ENCODE results near the gene ATP6V1C2. TPM values are rescaled to one million over a fixed set of nuclear protein-coding genes. Genes with fewer than 3 reads are reported as not detected.

Gene ATP6V1C2
- total RNA-seq, 1 donor from 2014 or later = 0.14 TPM

DNA sequence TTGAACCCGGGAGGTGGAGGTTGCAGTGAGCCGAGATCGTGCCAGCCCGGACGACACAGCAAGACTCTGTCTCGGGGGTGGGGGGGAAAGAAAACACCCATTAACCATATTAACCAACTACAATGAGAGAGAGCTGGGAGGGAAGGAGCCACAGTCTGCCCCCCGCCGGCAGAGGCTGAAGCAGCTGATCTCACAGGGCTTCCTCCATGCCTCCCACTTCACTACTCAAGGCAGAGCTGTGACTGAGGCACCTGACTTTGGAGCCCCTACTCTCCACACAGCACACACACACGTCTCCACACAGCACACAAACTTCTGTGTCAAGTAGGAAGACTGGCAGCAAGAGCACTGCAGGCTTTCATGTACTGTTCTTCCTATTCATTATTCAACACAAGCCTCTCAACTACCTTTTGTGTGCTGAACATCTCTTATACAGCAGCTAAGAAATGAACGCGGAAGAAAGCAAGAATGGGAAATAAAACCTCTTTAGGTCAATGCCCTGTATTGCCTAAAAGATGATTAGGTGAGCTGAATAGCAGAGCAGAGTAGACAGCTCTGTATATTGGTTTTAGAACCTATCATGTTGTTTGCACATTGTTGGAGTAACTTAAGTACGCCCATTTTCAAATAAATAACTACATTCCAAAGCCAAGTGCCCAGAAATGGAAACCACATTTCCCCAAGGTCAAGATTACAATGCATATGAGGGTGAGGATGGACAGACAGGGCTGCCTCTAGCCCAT lies 65.0 kb downstream of the ATP6V1C2 start:
- Histone ChIP-seq H3K36me3 (ENCODE audit: insufficient read depth, low read length) (peaks cover 80% of the 10 kb centered on the region), H3K27me3 (ENCODE audit: insufficient read depth, low read length) (no peaks in the 10 kb centered on the region), H4K20me1 (ENCODE audit: insufficient read depth, low read length) (peaks cover 87% of the 10 kb centered on the region), H3K4me1 (ENCODE audit: insufficient read depth, low read length) (peaks cover 11% of the 10 kb centered on the region), H3K9ac (ENCODE audit: low read length) (no peak overlapping the region), H3K79me2 (ENCODE audit: insufficient read depth, low read length) (peaks cover 11% of the 10 kb centered on the region), H3K9me3 (ENCODE audit: insufficient read depth, low read depth, low read length) (no peaks in the 10 kb centered on the region), H2AFZ (ENCODE audit: low read depth, low read length) (no peak overlapping the region), H3K27ac (ENCODE audit: low read depth, low read length) (no peak overlapping the region), H3K4me2 (ENCODE audit: low read length) (no peak overlapping the region), H3K4me3 (ENCODE audit: insufficient read depth, low read depth, low read length) (no peak overlapping the region)
- DNase-seq (ENCODE audit: low read depth) (no peak), FAIRE-seq (no peak)
- no peak overlapping the region for H3K4me3 Mint-ChIP-seq (ENCODE audit: unreplicated experiment)
- H3K27ac Mint-ChIP-seq (ENCODE audit: unreplicated experiment) = no peak overlapping the region
- no peaks in the 10 kb centered on the region for H3K27me3 Mint-ChIP-seq (ENCODE audit: low read depth, unreplicated experiment)
- peaks cover 19% of the 10 kb centered on the region for H3K36me3 Mint-ChIP-seq (ENCODE audit: low read depth, unreplicated experiment)
- TF ChIP-seq, protein P1, sequence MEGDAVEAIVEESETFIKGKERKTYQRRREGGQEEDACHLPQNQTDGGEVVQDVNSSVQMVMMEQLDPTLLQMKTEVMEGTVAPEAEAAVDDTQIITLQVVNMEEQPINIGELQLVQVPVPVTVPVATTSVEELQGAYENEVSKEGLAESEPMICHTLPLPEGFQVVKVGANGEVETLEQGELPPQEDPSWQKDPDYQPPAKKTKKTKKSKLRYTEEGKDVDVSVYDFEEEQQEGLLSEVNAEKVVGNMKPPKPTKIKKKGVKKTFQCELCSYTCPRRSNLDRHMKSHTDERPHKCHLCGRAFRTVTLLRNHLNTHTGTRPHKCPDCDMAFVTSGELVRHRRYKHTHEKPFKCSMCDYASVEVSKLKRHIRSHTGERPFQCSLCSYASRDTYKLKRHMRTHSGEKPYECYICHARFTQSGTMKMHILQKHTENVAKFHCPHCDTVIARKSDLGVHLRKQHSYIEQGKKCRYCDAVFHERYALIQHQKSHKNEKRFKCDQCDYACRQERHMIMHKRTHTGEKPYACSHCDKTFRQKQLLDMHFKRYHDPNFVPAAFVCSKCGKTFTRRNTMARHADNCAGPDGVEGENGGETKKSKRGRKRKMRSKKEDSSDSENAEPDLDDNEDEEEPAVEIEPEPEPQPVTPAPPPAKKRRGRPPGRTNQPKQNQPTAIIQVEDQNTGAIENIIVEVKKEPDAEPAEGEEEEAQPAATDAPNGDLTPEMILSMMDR (IDR thresholded peaks at IDR 0.05; ENCODE audit: insufficient read depth, low read depth, low read length) = no peak
- no peak for TF ChIP-seq EZH2 (IDR thresholded peaks at IDR 0.05; ENCODE audit: insufficient read depth, low read length)
- H3K4me1 Mint-ChIP-seq (ENCODE audit: low read depth, unreplicated experiment) = peaks cover 18% of the 10 kb centered on the region
- no peaks in the 10 kb centered on the region for H3K9me3 Mint-ChIP-seq (ENCODE audit: unreplicated experiment)

DNA sequence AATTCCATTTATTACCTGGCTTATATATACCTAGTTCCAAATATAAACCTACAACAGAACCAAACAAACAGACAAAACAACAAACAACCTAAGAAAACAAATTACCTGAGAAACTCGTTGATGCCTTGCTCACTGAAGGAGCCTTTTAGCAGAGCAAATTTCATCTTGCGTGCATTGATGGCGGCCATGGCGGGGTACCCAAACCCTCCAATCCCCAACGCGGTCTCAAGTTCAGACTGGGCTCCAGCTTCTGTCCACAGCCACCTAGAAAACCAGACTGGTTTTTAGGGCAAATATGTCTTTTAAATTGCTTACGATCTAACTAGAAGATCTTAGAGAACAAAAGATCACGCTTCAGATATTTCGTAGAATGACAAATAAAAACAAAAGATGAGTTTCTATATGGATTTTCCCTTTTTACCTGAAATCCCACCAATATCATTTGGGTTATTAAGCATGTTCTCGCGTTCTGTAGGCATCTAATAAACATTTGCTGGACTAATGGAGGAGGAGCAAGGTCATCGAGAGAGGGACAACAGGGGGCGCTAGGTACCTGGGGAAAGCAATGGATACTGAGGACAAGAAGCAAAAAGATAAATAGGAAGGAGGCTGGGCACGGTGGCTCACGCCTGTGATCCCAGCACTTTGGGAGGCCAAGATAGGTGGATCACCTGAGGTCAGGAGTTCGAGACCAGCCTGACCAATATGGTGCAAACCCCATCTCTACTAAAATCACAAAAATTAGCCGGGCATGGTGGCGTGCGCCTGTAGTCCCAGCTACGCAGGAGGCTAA lies 65.9 kb downstream of the ATP6V1C2 start:
- no peak overlapping the region for H3K4me3 Mint-ChIP-seq (ENCODE audit: unreplicated experiment)
- H3K9me3 Mint-ChIP-seq (ENCODE audit: unreplicated experiment) = no peaks in the 10 kb centered on the region
- DNase-seq (ENCODE audit: low read depth) = no peak
- H2AFZ ChIP-seq (ENCODE audit: low read depth, low read length) = no peak overlapping the region
- peaks cover 10% of the 10 kb centered on the region for H3K79me2 ChIP-seq (ENCODE audit: insufficient read depth, low read length)
- peaks cover 18% of the 10 kb centered on the region for H3K4me1 Mint-ChIP-seq (ENCODE audit: low read depth, unreplicated experiment)
- H3K4me3 ChIP-seq (ENCODE audit: insufficient read depth, low read depth, low read length) = no peak overlapping the region
- no peaks in the 10 kb centered on the region for H3K27me3 Mint-ChIP-seq (ENCODE audit: low read depth, unreplicated experiment)
- TF ChIP-seq, protein P1 (IDR thresholded peaks at IDR 0.05; ENCODE audit: insufficient read depth, low read depth, low read length) = no peak
- TF ChIP-seq EZH2 (IDR thresholded peaks at IDR 0.05; ENCODE audit: insufficient read depth, low read length) = no peak
- H3K27ac Mint-ChIP-seq (ENCODE audit: unreplicated experiment) = no peak overlapping the region
- no peak for FAIRE-seq
- H3K27ac ChIP-seq (ENCODE audit: low read depth, low read length) = no peak overlapping the region
- H3K36me3 Mint-ChIP-seq (ENCODE audit: low read depth, unreplicated experiment) = peaks cover 21% of the 10 kb centered on the region
- H3K36me3 ChIP-seq (ENCODE audit: insufficient read depth, low read length) = peaks cover 80% of the 10 kb centered on the region
- H3K27me3 ChIP-seq (ENCODE audit: insufficient read depth, low read length) = no peaks in the 10 kb centered on the region
- H3K9ac ChIP-seq (ENCODE audit: low read length) = no peak overlapping the region
- no peaks in the 10 kb centered on the region for H3K9me3 ChIP-seq (ENCODE audit: insufficient read depth, low read depth, low read length)
- no peak overlapping the region for H3K4me2 ChIP-seq (ENCODE audit: low read length)
- peaks cover 87% of the 10 kb centered on the region for H4K20me1 ChIP-seq (ENCODE audit: insufficient read depth, low read length)
- H3K4me1 ChIP-seq (ENCODE audit: insufficient read depth, low read length) = peaks cover 11% of the 10 kb centered on the region
